ENCODE results near the gene EXD3. TPM values are rescaled to one million over a fixed set of nuclear protein-coding genes. Genes with fewer than 3 reads are reported as not detected.
A peak's percentile ranks its signal among the peaks of the same experiment; 100 is the strongest.

EXD3 gene
- total and polyA plus RNA-seq, 2 of the 4 experiments (the other 2 are of a cell fraction) = 1.1 to 7.4 TPM

- ChIA-PET CTCF (no interaction called here), POLR2A (ENCODE audit: unreplicated experiment) (interaction anchor here (0.7 kb wide), 1 partner anchor 32 kb away, joined by 4 read pairs; no protein-coding TSS in a partner anchor)
- Histone ChIP-seq H3K9me1 (ENCODE audit: insufficient read depth, low read length) (peaks cover 8% of the 10 kb centered on the region), H3K14ac (replicated peaks; ENCODE audit: low read depth, low read length) (no peak overlapping the region), H2BK15ac (ENCODE audit: low read depth, low read length) (no peak overlapping the region), H3K4ac (ENCODE audit: low read depth, low read length) (no peak overlapping the region; the same call in 1 of the 2 replicates), H3K79me1 (ENCODE audit: low read depth in 1 of 2, low read length in 2 of 2) (peaks cover 9 to 22% of the 10 kb centered on the region in 2 experiments), H3K18ac (ENCODE audit: low read depth, low read length) (no peak overlapping the region), H2BK5ac (ENCODE audit: low read depth, low read length, poor library complexity, severe bottlenecking) (no peak overlapping the region), H3K23ac (ENCODE audit: low read depth, low read length) (no peak overlapping the region), H3K36me3 (ENCODE audit: control insufficient read depth, insufficient read depth, low read length) (no peaks in the 10 kb centered on the region), H4K8ac (ENCODE audit: low read depth in 2 of 2, low read length in 2 of 2) (no peak overlapping the region), H2AFZ (replicated peaks; ENCODE audit: low read length, poor library complexity) (no peak overlapping the region), H2BK120ac (ENCODE audit: low read depth, low read length) (no peak overlapping the region), H3K9me3 (ENCODE audit: control insufficient read depth, insufficient read depth, low read length) (no peaks in the 10 kb centered on the region), H4K5ac (ENCODE audit: low read depth, low read length) (no peak overlapping the region), H3K56ac (ENCODE audit: extremely low read depth, insufficient read depth, low read length) (no peak overlapping the region), H3K27ac (ENCODE audit: insufficient read depth, low read length) (no peak overlapping the region), H2BK20ac (ENCODE audit: low read depth, low read length) (no peak overlapping the region), H3K27me3 (ENCODE audit: control insufficient read depth, insufficient read depth, low read length) (no peaks in the 10 kb centered on the region), H2AK9ac (replicated peaks; ENCODE audit: low read depth, low read length, poor library complexity) (peak overlapping the region; percentile 7), H3K9ac (ENCODE audit: low read depth, low read length) (no peak overlapping the region), H2AK5ac (ENCODE audit: low read depth, low read length) (no peak overlapping the region), H3K4me3 (ENCODE audit: insufficient read depth, low read depth, low read length) (no peak overlapping the region), H4K20me1 (ENCODE audit: insufficient read depth, low read length) (no peaks in the 10 kb centered on the region), H4K91ac (ENCODE audit: insufficient read depth, low read depth, low read length) (no peak overlapping the region), H3K4me2 (ENCODE audit: low read depth, low read length) (no peak overlapping the region), H3K4me1 (ENCODE audit: control insufficient read depth, insufficient read depth, low read length) (peaks cover 26% of the 10 kb centered on the region)
- ATAC-seq (ENCODE audit: low read depth) = no peak
- no TSS peak for BruUV-seq (replicated peaks)
- WGBS, 2 experiments (ENCODE audit: extremely low coverage in 2 of 2, insufficient read length in 1 of 2) = 55% methylated on average over 4 of the region's 31 CpGs; no CpG with 5 or more reads in 1 of the 2 experiments
- dilution Hi-C loops (cut with HindIII; ENCODE audit: low sequenced_read_pairs, unreplicated experiment) = no loop called here
- in situ Hi-C loops (cut with MboI; ENCODE audit: low sequenced_read_pairs) = no loop called here
- intact Hi-C loops (cut with micrococcal nuclease) = loop anchor here (2.0 kb wide), 1 partner anchor 107 kb away; no protein-coding TSS in a partner anchor
- no peak for TF ChIP-seq MAZ (IDR thresholded peaks at IDR 0.05; ENCODE audit: borderline replicate concordance, low read depth, low read length)
- peak; percentile 32 for TF ChIP-seq BHLHE40 (IDR thresholded peaks at IDR 0.05; ENCODE audit: low read depth, low read length)
- DNase-seq = no peak
Observed at GRCh38 chr9:137407590-137408300, 15.2 kb downstream of the EXD3 start.

Measured in IMR-90 (cell line).